Stimulated activated CD4-positive, alpha-beta T cell treated with anti-CD3 and anti-CD28 coated beads, Interleukin-15, amount 100 ng/mL, for 1 hour (primary cell): ENCODE measurements around the gene COMMD4.
"Not testable (repeated sequence)": the region's sequence is repeated elsewhere in the genome, so short reads cannot be mapped to it uniquely, and the experiment has no call there.

ENCODE experiments used
- DNase-seq, 2 donors: peaks; one replicate each; pipeline ENCODE4 v3.0.0-alpha.2; 2020; ENCODE audit warnings: low read depth in 1 of 2, low spot score in 1 of 2

Gene COMMD4

DNA sequence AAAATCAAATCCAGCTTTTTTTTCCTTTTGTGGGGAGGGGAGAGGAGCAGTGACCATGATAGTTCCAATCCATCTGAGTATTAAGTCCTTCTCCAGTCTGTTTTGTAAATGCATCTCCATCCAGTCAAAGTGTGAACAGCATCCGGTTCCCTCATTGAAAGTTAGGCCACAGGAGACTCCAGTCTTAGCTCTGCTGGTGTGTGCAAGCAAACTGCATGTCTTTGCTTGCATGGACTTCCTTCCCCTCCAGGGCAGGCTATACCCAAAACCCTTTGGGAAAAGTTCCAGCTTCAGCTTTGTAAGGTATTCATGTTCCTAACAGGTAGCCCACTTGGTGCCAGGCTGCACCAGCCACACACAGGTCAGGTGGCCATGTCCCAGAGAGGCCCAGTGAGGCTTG lies 35.6 kb downstream of the COMMD4 start:
- DNase-seq = no peak

DNA sequence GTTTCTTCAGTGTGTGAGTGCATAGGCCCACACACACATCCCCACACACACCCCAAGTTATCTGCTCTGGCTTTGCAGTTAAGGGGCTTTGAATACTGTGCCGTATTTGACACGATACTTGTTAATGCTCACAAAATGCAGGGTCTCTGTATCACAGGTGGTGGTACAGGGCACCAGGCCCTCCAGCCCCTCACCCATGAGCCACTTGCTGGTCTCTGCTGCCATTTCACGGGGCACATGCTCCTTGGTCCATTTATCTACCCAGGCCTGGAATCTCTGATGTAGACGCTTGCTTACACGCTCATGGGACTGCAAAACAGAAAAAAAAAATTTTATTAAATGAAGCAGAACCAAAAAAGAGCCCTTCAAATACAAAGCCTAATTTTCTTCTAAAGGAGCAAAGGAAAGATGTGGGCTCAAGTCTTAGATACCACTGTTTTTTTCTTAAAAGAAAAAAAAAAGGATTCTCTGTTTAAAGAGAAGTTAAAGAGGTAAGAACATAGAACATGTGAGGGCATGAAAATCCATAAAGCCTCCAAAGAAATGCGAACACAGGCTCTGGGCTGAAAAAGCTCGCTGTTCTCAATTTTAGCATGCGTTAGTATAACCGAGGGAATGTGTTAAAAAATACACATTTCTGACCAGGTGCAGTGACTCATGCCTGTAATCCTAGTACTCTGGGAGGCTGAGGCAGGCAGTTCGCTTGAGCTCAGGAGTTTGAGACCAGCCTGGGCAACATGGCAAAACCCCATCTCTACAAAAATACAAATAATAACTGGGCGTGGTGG lies 36.2 kb downstream of the COMMD4 start:
- DNase-seq = no peak

DNA sequence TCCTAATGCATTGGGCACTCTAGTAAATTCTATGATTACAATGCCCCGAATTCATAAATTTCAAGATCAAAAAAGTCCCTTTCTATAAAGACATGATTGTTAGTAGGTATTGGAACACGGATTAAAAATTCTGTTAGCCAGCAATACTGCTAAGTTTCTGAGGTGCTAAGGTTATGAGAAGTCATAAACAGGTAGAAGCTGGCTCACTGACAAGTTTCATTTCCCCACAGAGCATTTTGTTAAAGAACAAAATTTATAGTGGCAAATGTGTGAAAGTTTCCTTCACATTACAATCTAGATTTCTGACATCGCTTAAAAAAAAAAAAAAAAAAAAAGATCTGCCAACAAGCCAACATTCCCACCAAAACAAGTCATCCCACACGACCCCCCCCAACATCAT lies 44.9 kb downstream of the COMMD4 start:
- DNase-seq = no peak

DNA sequence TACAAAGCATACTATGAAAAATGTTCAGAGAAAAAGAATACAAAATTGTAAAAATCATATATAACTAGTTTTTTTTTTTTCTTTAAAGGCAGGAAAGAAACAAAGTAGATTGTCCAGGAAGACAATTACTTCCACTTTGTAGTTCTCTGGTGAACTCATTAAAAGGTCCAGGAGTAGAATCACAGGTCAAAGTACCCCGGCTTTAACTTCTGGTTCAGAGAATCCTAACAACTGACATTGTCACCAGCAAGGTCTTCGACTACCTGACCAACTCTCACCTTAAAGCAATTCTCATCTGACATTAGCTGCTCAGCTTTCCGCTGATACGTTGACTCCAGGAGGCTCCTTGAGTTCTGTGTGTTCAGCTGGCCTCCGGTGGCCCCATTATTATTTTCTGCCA lies 48.1 kb downstream of the COMMD4 start:
- not testable (repeated sequence) for DNase-seq
